BJ (cell line): ENCODE measurements around the gene ACTG1. TPM values are rescaled to one million over a fixed set of nuclear protein-coding genes. Genes with fewer than 3 reads are reported as not detected.

ENCODE experiments used
- CTCF ChIA-PET: fragments of 350-600 bp; formaldehyde crosslinking; extraction: SDS; loops from one replicate; lab custom pipeline; 2021; ENCODE audit warnings: antibody characterized with exemption, inconsistent platforms; lab: Yijun Ruan, JAX
- POLR2A ChIA-PET: fragments of 300-600 bp; sonication (Branson Sonifier 250); formaldehyde crosslinking; extraction: SDS; loops from one replicate; lab custom pipeline; 2021; ENCODE audit warnings: antibody characterized with exemption; lab: Charles Lee
- DNase-seq: peaks from one replicate; pipeline ENCODE4 v3.0.0-alpha.2; 2011; ENCODE audit warnings: low read depth
- H3K27me3 ChIP-seq: 2 replicates; pipeline ENCODE4 v1.6.0; 2011; ENCODE audit warnings: low read length; ENCODE audit not compliant: control insufficient read depth, insufficient read depth
- H3K36me3 ChIP-seq: 2 replicates; pipeline ENCODE4 v1.5.1; 2011; ENCODE audit warnings: low read length; ENCODE audit not compliant: control insufficient read depth, insufficient read depth
- H3K4me3 ChIP-seq: 2 replicates; pipeline ENCODE4 v1.5.1; 2011; ENCODE audit warnings: low read depth, mild to moderate bottlenecking, control low read depth, low read length
- CTCF ChIP-seq: IDR thresholded peaks from 2 replicates; pipeline ENCODE4 v1.5.1; 2011; ENCODE audit warnings: low read depth, mild to moderate bottlenecking, control low read depth, inconsistent platforms, low read length, moderate library complexity; ENCODE audit not compliant: insufficient read depth
- polyA plus RNA-seq: library from polyadenylated mRNA; depleted of rRNA; stranded (reverse); fragments of >200 nt; gene quantifications from 2 replicates; pipeline ENCODE4 v1.2.3, GENCODE V29; 2011

Gene ACTG1
- polyA plus RNA-seq, 1 experiment = 3,774 TPM

GRCh38 chr17:81549826-81550225, 37.2 kb upstream of the ACTG1 start:
- H3K4me3 ChIP-seq = no peak overlapping the region
- H3K27me3 ChIP-seq = no peaks in the 10 kb centered on the region
- H3K36me3 ChIP-seq = peaks cover 35% of the 10 kb centered on the region
- TF ChIP-seq CTCF = no peak
- no peak for DNase-seq
- POLR2A ChIA-PET = no interaction called here
- CTCF ChIA-PET = interaction anchor here (0.7 to 5.2 kb wide), 2 partner anchors 30 to 51 kb away, joined by 3 to 35 read pairs; no protein-coding TSS in a partner anchor

GRCh38 chr17:81549031-81549557, 36.5 kb upstream of the ACTG1 start:
- no peak for DNase-seq
- Histone ChIP-seq H3K36me3 (peaks cover 39% of the 10 kb centered on the region), H3K4me3 (no peak overlapping the region), H3K27me3 (no peaks in the 10 kb centered on the region)
- no peak for TF ChIP-seq CTCF
- ChIA-PET POLR2A (no interaction called here), CTCF (no interaction called here)

GRCh38 chr17:81547614-81547982, 35.0 kb upstream of the ACTG1 start:
- Histone ChIP-seq H3K36me3 (peaks cover 50% of the 10 kb centered on the region), H3K27me3 (no peaks in the 10 kb centered on the region), H3K4me3 (no peak overlapping the region)
- no peak for DNase-seq
- ChIA-PET POLR2A (no interaction called here), CTCF (interaction anchor here (0.8 kb wide), 1 partner anchor 53 kb away, joined by 3 read pairs; no protein-coding TSS in a partner anchor)
- TF ChIP-seq CTCF = no peak

- POLR2A ChIA-PET = no interaction called here
- Histone ChIP-seq H3K36me3 (peaks cover 52% of the 10 kb centered on the region), H3K4me3 (no peak overlapping the region), H3K27me3 (no peaks in the 10 kb centered on the region)
- CTCF ChIA-PET = interaction anchor here (1.4 kb wide), 1 partner anchor 62 kb away, joined by 3 read pairs; no protein-coding TSS in a partner anchor
- DNase-seq = no peak
- TF ChIP-seq CTCF = no peak
Observed at GRCh38 chr17:81546906-81547613, 34.5 kb upstream of the ACTG1 start.

GRCh38 chr17:81545160-81545949, 32.8 kb upstream of the ACTG1 start:
- Histone ChIP-seq H3K27me3 (no peaks in the 10 kb centered on the region), H3K4me3 (no peak overlapping the region), H3K36me3 (peaks cover 53% of the 10 kb centered on the region)
- no peak for DNase-seq
- ChIA-PET CTCF (interaction anchor here (0.9 to 1.4 kb wide), 2 partner anchors 37 to 60 kb away, joined by 3 read pairs; no protein-coding TSS in a partner anchor), POLR2A (no interaction called here)
- TF ChIP-seq CTCF = no peak
